SK-N-DZ (cell line): ENCODE results near the gene ELAVL4.
"Not testable (repeated sequence)": the region's sequence is repeated elsewhere in the genome, so short reads cannot be mapped to it uniquely, and the experiment has no call there.

Source experiments
- DNase-seq: peaks from one replicate; pipeline ENCODE4 v3.0.0-alpha.2; 2015; ENCODE audit warnings: low spot score

Gene ELAVL4

DNA sequence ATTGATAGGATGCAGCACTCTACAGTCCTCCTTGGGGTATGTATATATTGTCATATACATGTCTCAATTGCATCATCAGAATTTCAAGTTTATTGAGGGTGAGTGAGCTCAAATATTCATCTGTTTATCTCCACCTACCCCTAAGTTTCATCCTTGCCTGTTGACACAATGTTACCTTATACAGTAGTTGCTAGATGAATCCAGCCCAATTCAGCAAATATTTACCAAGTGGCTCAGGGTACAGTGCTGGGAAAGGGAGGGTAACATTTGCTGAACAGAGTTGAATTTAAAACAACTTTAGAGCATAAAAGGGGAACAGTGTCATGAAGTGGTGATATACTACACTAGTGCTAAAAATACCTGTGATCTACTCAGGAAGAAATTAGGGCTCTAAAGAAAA lies 14.4 kb downstream of the ELAVL4 start:
- DNase-seq, result no peak

DNA sequence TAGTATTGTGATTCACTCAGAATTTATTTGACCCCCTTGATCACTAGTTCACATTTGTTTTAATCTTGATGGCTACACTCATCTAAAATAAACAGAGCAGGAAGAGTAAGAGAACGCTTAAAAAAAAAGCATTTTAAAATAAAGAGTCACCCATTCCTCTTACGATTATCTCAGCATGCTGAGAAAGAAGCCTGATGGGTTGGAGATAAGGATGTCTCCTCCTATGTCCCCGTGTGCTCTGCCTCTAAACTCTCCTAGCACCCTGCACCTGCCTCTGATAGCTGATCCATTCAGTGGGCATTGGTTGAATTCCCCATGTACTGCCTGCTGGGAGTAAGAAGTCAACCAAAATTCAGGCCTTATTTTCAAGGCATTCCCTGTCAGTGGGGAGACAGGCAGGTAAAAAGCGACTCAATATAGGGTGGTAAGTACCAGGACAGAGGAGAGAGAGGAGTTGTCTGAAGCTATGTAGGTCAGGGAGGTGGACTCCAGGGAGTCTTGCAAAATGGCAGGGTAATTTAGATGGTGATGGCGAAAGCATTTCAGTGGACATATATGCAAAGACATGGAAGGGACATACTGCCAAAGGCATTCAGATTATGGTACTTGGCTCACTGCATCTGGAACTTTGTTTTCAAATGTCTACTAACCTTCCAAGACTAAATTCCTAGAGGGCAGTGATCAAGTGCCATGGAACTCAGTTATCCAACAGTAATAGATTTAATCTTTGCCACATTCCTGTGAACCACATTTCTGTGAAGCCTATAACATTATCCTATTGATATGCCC lies 18.4 kb downstream of the ELAVL4 start:
- DNase-seq, result no peak

DNA sequence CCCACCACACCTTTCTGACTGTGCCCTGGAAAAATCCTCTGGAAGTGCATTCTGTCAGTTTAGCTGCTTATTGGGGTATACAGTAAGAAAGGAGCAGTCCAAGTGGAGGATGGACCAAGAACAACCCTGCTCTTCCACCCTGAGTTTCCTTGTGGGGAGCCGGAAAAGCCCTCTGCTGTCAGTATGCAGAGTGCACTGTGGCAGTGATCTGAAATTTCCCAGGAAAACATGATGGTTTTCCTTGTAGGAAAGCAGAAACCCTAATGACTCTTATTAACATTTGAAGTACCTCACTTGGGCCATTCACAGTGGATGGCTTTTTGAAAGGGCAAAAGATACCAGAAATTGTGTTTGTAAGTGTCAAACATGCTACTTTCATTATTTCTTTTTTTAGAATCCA lies 20.5 kb downstream of the ELAVL4 start:
- no peak for DNase-seq

DNA sequence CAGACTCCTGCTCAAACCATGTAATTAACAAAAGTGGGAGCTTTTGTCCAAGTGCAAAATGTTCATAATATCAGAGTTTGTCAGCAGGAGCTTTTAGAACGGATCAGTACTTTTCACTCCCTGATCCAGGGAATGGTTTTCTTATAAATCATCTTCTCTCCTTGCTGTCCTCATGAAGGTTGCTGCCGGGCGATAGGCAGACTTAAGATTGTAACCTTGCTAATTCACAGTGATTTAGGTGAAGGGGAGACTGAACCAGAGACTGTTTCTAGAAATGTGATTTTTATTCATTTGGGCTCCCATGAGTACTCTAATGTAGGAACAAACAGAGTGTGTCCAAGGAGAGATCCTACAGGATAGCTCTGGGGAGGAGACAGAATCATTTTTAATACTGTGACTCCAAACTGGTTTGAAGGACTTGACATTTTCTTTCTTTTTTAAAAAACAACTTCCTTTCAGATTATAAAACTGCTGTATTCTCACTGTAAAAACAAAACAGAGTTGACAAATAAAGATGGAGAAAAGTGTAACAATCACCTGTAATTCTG lies 23.7 kb downstream of the ELAVL4 start:
- DNase-seq, result peak; percentile 46

DNA sequence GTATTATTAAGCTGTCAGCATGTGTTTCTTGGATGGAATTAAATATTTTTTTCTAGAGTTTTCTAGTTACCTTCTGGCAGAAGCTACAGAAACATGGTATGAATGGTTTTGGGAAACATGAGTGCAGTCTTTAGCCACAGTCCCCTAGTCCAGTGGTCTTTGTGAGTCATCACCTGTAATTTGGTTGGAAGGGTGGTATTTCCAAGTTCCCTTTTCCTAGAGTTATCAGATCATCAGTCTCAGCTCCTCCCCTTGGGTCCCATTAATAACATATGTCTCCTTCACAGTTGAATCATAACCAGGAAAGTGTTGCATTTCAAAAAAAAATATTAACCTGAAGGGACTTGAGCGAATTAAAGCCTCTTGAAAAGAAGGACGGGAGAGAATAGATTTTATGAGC lies 27.0 kb downstream of the ELAVL4 start:
- DNase-seq, result no peak

DNA sequence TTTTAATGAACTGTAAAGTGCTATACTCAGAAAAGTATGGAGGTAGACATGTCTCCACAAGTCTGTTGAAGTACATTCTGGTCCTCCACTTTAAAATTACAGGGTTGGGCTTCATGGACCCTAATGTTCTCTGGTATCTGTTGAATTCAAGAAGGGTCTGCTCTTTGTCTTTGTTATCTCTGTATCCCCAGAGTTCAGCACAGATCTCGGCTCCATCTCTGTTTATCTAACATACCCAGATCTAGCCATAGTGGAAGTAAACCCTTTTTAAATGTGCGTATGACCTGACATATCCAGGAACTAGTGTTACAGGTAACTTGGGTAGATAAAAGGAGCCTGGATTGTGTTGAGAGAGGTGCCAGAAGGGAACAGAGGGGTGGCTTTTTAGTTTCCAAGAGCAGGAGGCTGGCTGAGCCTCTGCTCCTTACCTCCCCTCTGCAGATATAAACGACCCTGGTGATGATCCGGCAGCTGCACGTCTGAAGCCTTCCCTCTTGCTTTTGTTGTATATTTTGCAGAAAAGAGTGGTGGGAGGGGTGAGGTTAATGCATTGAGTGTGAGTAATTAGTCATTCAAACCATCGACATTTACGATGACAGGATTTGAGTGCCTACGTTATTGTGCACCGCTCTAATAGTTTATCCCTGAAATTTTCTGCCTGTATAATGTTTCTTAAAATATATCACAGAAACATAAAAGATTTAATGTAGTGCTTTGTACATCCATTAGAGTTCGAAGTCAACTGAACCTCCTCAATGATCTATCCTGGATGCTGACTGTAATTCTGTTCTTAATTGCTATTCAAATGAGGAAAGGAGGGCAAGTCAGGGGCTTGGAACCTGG lies 30.8 kb downstream of the ELAVL4 start:
- peak; percentile 77 for DNase-seq

DNA sequence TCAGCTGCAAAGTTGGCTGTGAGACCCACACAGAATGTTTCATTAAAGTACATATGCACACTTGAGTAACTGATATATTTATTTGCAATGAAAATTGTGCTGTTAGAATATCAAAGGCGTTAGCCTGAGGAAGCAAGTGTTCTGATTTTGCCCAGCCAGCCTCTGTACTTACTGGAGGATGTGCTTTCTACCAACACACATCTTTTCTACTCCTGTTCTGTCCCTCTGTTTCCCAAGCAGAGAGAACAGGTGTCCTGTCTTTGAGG lies 31.4 kb downstream of the ELAVL4 start:
- DNase-seq, result no peak

DNA sequence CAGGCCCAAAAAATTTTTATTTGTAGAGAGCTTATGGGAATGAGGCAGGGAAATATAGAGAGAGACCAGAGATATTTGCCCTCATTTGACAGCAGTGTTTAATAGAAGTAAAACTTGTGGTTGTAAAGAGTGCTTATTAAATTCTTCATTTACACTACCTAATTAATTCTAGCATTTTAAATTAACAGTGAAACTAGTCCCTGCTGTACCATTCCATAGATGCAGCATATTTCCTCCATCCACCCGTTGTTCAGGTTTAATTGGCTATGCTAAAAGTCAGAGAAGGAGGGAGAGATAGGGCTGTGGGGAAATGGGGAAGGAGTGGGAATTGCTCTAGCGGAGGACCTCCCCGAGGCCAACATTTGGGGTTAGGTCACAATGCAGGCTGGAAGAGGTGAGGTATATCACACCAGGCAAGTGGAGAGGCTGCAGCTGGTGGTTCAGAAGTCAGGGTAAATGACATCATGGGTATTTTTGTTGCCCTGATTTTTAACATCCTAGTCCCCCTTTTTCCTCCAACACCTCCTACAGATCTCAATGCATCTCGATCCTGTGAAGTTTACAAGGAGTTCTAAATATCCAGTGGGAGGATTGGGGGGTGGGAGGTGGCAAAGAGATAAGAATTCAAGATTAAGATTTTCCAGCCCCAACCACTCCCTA lies 38.6 kb downstream of the ELAVL4 start:
- no peak for DNase-seq

DNA sequence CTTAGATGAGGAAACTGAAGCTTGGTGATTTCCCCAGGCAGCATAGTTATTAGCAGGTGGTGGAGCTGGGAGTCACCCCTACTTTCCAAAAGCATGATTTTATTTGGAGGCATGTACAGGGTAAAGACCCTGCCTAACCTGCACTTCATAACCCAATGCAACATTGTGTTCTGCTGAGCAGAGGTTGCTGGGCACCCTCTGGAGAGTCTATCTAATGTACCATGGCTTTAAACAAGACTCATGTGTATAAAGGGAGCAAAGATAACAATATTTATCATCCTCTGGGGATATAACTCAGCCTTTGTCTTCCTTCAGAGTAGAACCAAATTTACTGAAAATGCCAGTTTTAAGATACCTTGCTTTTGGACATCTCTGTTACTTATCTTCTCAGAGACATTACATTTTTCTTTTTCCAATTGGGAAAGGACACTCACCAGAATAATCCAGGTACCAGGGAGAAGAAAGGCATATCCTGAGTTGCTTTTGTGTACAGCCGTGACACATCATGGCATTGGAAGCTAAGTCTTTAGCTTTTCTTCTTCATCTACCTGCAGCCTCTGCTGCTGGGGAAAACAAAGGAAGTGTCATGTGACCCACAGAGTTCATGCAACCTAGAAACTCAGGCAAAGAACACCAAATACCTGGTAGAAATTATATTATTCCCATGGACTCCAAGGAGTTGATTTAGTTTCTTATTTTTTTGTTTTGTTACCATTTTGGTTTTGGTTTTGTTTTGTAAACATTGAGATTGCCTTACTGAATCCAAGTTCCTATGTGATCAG lies 39.6 kb downstream of the ELAVL4 start:
- DNase-seq, result no peak

DNA sequence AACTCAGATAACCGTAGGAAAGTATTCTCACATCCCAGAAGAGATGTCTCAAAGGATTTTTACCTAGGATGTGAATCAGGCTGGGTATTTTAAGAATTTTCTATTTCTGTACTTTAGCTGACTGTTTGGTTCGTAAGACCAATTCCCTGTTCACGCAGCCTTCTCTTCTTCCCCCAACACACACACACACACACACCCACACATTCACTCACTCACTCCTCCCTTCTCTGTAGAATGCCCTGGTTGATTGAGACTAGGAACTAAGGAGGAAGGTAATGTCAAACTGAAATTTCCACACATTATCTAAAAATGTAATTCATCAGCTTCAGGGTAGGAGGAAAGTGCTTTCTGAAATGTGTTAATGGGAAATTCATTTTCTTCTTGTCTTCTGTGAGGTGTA lies 43.5 kb downstream of the ELAVL4 start:
- no peak for DNase-seq

DNA sequence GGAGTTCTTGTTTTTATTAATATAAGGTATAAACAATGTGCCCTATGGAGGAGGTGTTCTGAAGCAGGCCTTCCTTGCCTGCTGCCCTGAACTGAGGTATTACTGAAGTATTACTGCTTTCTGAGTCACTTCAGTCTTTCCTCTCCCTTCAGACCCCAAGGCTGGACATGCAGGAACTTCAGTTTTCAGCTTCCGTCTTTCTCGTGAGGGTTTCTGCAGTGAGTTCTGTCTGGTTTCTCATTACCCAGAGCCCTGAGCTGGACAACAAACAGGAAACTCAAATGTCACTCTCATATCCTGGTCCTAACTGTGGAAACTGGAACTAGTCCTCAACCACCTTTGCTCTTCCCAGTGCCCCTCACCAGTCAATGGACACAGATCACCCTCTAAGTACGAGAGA lies 46.8 kb downstream of the ELAVL4 start:
- no peak for DNase-seq

DNA sequence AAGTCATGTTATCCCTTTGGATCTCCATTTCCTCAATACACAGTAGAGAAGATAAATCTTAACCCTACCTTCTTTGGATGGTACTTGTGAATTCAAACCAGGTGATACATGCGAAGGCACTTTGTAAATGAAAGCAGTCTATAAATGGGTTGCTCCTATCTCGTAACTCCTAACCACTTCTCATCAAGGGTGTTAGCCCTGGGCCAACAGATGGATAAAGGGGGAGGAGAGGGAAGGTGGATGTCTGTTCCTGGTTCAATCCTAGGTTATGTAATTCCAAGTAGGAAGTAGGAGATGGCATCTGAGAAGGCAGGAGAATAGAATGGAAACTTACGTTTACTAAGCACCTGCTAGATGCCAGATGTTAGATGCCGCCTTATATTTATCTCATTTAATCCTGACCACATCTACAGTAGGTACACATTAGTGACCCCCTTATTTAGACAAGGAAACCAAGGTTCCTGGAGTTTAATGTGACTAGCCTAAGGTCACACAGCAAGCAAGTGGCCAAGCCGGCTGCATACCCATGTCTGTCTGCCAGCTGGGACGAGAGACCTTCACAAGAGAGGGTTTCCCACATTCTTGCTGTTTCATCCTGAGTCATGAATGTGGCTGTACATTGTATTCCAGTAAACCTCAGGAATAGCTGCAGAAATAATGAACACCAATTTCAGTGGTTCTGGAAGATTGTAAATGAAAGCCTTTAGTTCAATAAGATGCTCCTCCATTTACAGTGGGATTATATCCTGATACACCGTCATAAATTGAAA lies 47.7 kb downstream of the ELAVL4 start:
- no peak for DNase-seq

DNA sequence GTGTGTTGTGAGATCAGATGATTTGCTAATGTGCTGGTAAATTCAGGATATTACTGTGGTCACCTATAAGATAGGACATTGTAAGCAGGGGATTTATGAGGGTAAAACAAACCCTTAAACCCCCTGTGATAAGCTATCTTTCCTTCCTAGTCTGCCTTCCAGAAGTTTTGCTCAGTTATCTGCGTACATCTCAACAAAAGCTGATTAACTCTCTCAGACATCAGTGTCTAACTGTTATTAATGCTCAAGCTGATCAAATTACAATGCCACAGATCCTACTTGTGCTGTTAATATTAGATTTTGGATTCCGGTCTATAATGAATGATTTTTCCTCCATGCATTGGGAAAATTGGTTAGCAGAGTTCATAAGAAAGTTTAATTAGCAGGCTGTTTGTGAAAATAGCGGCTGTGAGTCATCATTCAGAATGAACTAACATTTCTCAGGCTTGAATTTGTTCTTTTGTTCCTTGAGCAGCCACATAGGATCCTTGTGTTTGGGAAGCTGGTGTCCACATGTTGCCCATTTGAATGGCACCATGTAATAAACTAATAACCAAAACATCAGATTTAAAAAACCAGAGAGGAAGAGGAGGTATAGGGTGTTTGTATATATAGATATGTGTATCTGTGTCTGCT lies 48.7 kb downstream of the ELAVL4 start:
- DNase-seq, result peak; percentile 49

DNA sequence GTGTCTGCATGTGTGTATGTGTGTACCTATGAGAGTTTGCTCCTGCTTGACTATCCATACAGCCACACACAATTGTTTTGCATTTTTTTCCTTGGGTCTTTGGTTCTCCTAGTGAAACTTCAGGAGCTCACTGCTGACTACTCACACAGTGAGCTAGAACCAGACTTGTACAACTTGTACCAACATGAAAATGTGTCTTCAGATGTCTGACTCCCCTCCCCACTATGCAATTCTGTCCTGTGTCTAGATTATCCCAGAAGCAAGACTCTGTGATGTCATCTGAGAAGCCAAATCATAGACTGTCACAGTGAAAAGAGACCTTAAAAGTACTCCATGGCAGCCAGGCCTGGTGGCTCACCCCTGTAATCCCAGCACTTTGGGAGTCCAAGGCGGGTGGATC lies 49.7 kb downstream of the ELAVL4 start:
- no peak for DNase-seq

DNA sequence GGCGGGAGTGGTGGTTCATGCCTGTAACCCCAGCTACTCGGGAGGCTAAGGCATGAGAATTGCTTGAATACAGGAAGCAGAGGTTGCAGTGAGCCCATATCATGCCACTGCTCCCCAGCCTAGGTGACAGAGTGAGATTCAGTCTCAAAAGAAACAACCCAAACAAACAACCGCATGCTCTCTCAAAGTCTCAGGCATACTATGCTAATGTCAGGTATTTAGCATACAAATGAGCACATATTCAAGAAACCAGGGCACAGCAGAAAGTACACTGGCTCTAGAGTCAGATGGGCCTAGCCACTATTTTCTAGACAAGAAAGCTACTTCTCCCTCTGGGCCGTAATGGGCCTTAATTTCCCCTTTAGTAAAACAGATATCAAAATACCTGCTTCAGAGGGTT lies 55.0 kb downstream of the ELAVL4 start:
- DNase-seq, result no peak

DNA sequence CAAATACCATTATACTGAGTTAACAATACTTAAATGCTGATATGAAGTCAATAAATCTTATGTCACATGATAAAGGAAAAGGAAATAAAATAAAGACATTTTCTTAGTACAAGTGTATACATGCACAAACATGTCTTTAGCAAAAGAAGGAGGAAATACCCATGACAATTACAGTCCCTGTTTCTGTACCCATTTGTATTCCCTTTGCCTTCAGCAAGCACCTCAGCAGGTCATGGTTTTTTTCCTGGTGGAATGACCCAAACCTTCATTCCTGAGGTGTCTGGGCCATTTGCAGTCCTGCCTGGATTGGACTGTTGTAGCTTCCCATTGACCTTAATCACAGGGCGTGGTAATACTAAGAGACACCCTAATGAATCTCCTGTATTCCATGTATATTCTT lies 57.6 kb downstream of the ELAVL4 start:
- DNase-seq, result not testable (repeated sequence)

DNA sequence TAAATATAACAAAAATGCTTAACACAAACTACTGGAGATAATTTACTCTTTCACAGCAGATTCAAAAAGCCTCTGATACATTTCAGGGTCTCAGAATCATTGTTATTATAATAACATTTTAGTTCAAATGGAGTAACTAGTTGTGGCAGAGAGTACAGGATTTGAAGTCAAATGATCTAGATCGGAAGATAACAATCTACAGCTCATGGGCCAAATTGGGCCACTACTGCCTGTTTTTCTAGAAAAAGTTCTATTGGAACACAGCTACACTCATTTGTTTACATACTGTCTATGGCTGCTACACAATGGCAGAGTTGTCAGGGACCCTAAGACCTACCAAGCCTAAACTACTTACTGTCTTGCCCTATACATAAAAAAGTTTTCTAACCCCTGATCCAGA lies 63.6 kb downstream of the ELAVL4 start:
- DNase-seq, result no peak

DNA sequence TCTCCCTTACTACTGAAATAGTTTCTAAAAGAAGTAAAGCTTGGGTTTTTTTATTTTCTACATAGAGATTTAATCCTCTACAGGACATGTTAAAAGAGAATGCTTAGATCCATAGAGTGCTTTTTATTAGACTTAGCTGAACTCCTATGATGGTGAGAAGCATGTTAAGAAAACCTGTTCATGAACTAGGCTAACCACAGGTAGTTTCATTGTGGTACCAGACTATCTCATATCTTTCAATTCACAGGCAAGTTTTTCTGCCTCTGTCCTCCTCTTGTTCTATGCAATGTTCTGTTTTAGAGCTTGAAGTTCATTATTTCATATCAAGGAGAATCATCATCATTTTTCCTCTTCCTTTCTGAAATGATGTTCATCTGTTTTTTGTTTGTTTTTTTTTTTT lies 65.4 kb downstream of the ELAVL4 start:
- DNase-seq, result no peak

DNA sequence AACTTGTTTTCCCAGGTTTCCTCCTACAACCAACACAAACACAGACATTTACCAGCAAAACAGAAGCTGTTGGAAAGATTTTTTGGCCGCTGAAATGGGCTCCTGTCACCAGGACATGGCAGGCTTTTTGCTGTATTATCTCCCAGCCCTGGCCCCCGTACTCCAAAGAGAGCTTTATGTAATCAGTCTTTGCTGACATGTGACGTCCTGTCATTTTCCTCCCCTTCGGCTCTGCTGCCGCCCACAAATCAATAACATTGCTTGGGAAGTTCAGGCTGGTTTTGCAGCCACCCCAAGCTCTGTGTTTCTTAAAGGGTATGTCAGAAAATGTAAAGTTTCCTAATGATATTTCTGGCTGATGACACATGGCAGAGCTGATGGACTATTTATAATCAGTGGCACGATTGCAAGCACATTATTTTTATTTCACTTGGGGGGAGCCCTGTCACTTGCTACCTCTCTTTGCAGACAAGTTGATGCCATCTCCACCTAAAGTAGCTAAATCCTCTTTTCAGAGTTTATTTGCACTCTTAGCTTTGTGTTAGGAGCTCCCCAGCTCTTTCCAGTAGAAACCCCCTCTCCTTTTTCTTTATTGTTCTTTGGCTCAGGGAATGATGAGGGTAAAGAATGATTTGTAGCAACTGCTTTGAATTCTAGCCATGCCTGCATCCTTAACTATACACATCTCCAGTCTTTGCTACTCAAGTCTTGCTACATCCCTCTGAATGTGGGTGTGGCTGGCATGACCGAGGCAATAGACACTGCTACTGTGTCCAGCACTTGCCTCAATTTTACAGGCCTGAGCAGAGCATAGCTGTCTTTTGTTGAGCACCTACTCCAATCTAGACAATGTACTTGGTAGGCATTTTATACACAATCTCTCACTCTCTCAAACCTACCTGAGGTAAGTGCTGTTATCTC lies 67.3 kb downstream of the ELAVL4 start:
- no peak for DNase-seq
